HEK293T (cell line): Measurements from ENCODE around the gene KLF9.

ENCODE experiments used
- ARNT ChIP-seq: fragments of 450-650 bp; IDR thresholded peaks from 2 replicates; pipeline ENCODE4 v1.6.1; 2017; ENCODE audit warnings: mild to moderate bottlenecking
- BHLHE40 ChIP-seq: fragments of 450-650 bp; IDR thresholded peaks from 2 replicates; pipeline ENCODE4 v1.6.1; 2016; ENCODE audit warnings: mild to moderate bottlenecking, moderate library complexity, borderline replicate concordance
- CTBP1 ChIP-seq: fragments of 450-650 bp; IDR thresholded peaks from 2 replicates; pipeline ENCODE4 v1.6.1; 2016; ENCODE audit warnings: borderline replicate concordance
- ELF4 ChIP-seq: fragments of 450-650 bp; IDR thresholded peaks from 2 replicates; pipeline ENCODE4 v1.6.1; 2017; ENCODE audit warnings: antibody characterized with exemption
- FOXA1 ChIP-seq: fragments of 450-650 bp; IDR thresholded peaks from 2 replicates; pipeline ENCODE4 v1.6.1; 2016; ENCODE audit warnings: mild to moderate bottlenecking
- FOXK2 ChIP-seq: fragments of 450-650 bp; IDR thresholded peaks from 2 replicates; pipeline ENCODE4 v1.6.1; 2016; ENCODE audit warnings: mild to moderate bottlenecking
- FOXM1 ChIP-seq: fragments of 450-650 bp; IDR thresholded peaks from 2 replicates; pipeline ENCODE4 v1.6.1; 2017; ENCODE audit warnings: mild to moderate bottlenecking, borderline replicate concordance
- HDGF ChIP-seq: fragments of 450-650 bp; IDR thresholded peaks from 2 replicates; pipeline ENCODE4 v1.6.1; 2017; ENCODE audit warnings: antibody characterized with exemption, borderline replicate concordance
- L3MBTL2 ChIP-seq: fragments of 450-650 bp; conservative IDR thresholded peaks from 2 replicates; pipeline ENCODE4 v1.6.1; 2016; ENCODE audit warnings: mild to moderate bottlenecking
- NFRKB ChIP-seq: fragments of 450-650 bp; IDR thresholded peaks from 2 replicates; pipeline ENCODE4 v1.6.1; 2016; ENCODE audit warnings: mild to moderate bottlenecking, moderate library complexity
- SP1 ChIP-seq: fragments of 450-650 bp; IDR thresholded peaks from 2 replicates; pipeline ENCODE4 v1.6.1; 2017
- SUZ12 ChIP-seq: fragments of 450-650 bp; IDR thresholded peaks from 2 replicates; pipeline ENCODE4 v1.6.1; 2016; ENCODE audit warnings: mild to moderate bottlenecking
- TF ChIP-seq, protein P1 (sequence below): fragments of 450-650 bp; IDR thresholded peaks from 2 replicates; pipeline ENCODE4 v1.6.1; 2016

DNA sequence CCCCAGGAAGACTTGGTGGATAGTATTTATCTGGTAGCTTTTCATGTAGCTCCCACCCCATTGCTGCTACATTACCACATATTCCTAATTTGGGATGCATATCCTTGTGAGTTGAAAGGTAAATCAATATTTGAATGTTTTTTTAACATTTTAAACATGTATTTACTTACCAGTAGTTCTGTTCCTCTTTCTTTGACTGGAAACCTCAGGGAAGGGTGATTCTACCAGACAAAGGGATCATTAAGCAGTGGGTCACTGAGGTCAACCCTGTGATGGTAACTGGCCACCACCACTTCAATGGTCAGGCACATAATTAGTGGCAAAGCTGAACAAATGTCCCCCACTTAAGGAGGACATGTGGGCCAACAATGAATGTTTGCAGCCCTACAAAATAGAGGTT, 27.2 kb upstream of the KLF9 start:
- TF ChIP-seq NFRKB = no peak
- no peak for TF ChIP-seq SP1
- TF ChIP-seq FOXK2 = no peak
- TF ChIP-seq SUZ12 = no peak
- no peak for TF ChIP-seq ARNT
- no peak for TF ChIP-seq FOXM1
- TF ChIP-seq BHLHE40 = no peak
- TF ChIP-seq HDGF = no peak
- no peak for TF ChIP-seq FOXA1
- TF ChIP-seq ELF4 = no peak
- TF ChIP-seq, protein P1, sequence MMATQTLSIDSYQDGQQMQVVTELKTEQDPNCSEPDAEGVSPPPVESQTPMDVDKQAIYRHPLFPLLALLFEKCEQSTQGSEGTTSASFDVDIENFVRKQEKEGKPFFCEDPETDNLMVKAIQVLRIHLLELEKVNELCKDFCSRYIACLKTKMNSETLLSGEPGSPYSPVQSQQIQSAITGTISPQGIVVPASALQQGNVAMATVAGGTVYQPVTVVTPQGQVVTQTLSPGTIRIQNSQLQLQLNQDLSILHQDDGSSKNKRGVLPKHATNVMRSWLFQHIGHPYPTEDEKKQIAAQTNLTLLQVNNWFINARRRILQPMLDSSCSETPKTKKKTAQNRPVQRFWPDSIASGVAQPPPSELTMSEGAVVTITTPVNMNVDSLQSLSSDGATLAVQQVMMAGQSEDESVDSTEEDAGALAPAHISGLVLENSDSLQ = no peak
- no peak for TF ChIP-seq L3MBTL2
- no peak for TF ChIP-seq CTBP1
